ENCODE measurements around the gene NFATC3. TPM values are rescaled to one million over a fixed set of nuclear protein-coding genes. Genes with fewer than 3 reads are reported as not detected.

NFATC3 gene
- total RNA-seq, 1 donor = 153 TPM

GRCh38 chr16:68200088-68200783 lies 115.1 kb downstream of the NFATC3 start:
- no peaks in the 10 kb centered on the region for H3K27me3 ChIP-seq (ENCODE audit: insufficient read depth, low read length)
- no peaks in the 10 kb centered on the region for H3K4me1 ChIP-seq (ENCODE audit: insufficient read depth, low read length)
- H3K4me3 ChIP-seq (ENCODE audit: low read length) = no peak overlapping the region
- no peaks in the 10 kb centered on the region for H3K9me3 ChIP-seq (ENCODE audit: low read depth, low read length)

GRCh38 chr16:68202091-68202519 lies 116.9 kb downstream of the NFATC3 start:
- no peaks in the 10 kb centered on the region for H3K27me3 ChIP-seq (ENCODE audit: insufficient read depth, low read length)
- no peaks in the 10 kb centered on the region for H3K4me1 ChIP-seq (ENCODE audit: insufficient read depth, low read length)
- no peak overlapping the region for H3K4me3 ChIP-seq (ENCODE audit: low read length)
- no peaks in the 10 kb centered on the region for H3K9me3 ChIP-seq (ENCODE audit: low read depth, low read length)

- Histone ChIP-seq H3K9me3 (ENCODE audit: low read depth, low read length) (no peaks in the 10 kb centered on the region), H3K27me3 (ENCODE audit: insufficient read depth, low read length) (no peaks in the 10 kb centered on the region), H3K4me3 (ENCODE audit: low read length) (no peak overlapping the region), H3K4me1 (ENCODE audit: insufficient read depth, low read length) (peaks cover 4% of the 10 kb centered on the region)
Observed at GRCh38 chr16:68206245-68206644, 121.1 kb downstream of the NFATC3 start.

GRCh38 chr16:68214726-68215125 lies 129.6 kb downstream of the NFATC3 start:
- Histone ChIP-seq H3K4me1 (ENCODE audit: insufficient read depth, low read length) (no peaks in the 10 kb centered on the region), H3K9me3 (ENCODE audit: low read depth, low read length) (no peaks in the 10 kb centered on the region), H3K27me3 (ENCODE audit: insufficient read depth, low read length) (no peaks in the 10 kb centered on the region), H3K4me3 (ENCODE audit: low read length) (no peak overlapping the region)

GRCh38 chr16:68215302-68215701 lies 130.1 kb downstream of the NFATC3 start:
- Histone ChIP-seq H3K4me1 (ENCODE audit: insufficient read depth, low read length) (no peaks in the 10 kb centered on the region), H3K4me3 (ENCODE audit: low read length) (no peak overlapping the region), H3K9me3 (ENCODE audit: low read depth, low read length) (no peaks in the 10 kb centered on the region), H3K27me3 (ENCODE audit: insufficient read depth, low read length) (no peaks in the 10 kb centered on the region)

GRCh38 chr16:68216240-68216639 lies 131.1 kb downstream of the NFATC3 start:
- no peaks in the 10 kb centered on the region for H3K27me3 ChIP-seq (ENCODE audit: insufficient read depth, low read length)
- H3K9me3 ChIP-seq (ENCODE audit: low read depth, low read length) = no peaks in the 10 kb centered on the region
- H3K4me1 ChIP-seq (ENCODE audit: insufficient read depth, low read length) = no peaks in the 10 kb centered on the region
- no peak overlapping the region for H3K4me3 ChIP-seq (ENCODE audit: low read length)

- Histone ChIP-seq H3K4me3 (ENCODE audit: low read length) (no peak overlapping the region), H3K27me3 (ENCODE audit: insufficient read depth, low read length) (no peaks in the 10 kb centered on the region), H3K4me1 (ENCODE audit: insufficient read depth, low read length) (no peaks in the 10 kb centered on the region), H3K9me3 (ENCODE audit: low read depth, low read length) (no peaks in the 10 kb centered on the region)
Observed at GRCh38 chr16:68217506-68217905, 132.3 kb downstream of the NFATC3 start.

- H3K4me1 ChIP-seq (ENCODE audit: insufficient read depth, low read length) = no peaks in the 10 kb centered on the region
- no peak overlapping the region for H3K4me3 ChIP-seq (ENCODE audit: low read length)
- H3K9me3 ChIP-seq (ENCODE audit: low read depth, low read length) = no peaks in the 10 kb centered on the region
- no peaks in the 10 kb centered on the region for H3K27me3 ChIP-seq (ENCODE audit: insufficient read depth, low read length)
Observed at GRCh38 chr16:68219725-68220351, 134.7 kb downstream of the NFATC3 start.

GRCh38 chr16:68223072-68223471 lies 137.9 kb downstream of the NFATC3 start:
- Histone ChIP-seq H3K4me1 (ENCODE audit: insufficient read depth, low read length) (peaks cover 19% of the 10 kb centered on the region), H3K4me3 (ENCODE audit: low read length) (no peak overlapping the region), H3K9me3 (ENCODE audit: low read depth, low read length) (no peaks in the 10 kb centered on the region), H3K27me3 (ENCODE audit: insufficient read depth, low read length) (no peaks in the 10 kb centered on the region)

- Histone ChIP-seq H3K4me3 (ENCODE audit: low read length) (no peak overlapping the region), H3K4me1 (ENCODE audit: insufficient read depth, low read length) (peaks cover 22% of the 10 kb centered on the region), H3K27me3 (ENCODE audit: insufficient read depth, low read length) (no peaks in the 10 kb centered on the region), H3K9me3 (ENCODE audit: low read depth, low read length) (no peaks in the 10 kb centered on the region)
Observed at GRCh38 chr16:68226116-68226515, 140.9 kb downstream of the NFATC3 start.

- H3K4me1 ChIP-seq (ENCODE audit: insufficient read depth, low read length) = peaks cover 22% of the 10 kb centered on the region
- no peak overlapping the region for H3K4me3 ChIP-seq (ENCODE audit: low read length)
- no peaks in the 10 kb centered on the region for H3K27me3 ChIP-seq (ENCODE audit: insufficient read depth, low read length)
- H3K9me3 ChIP-seq (ENCODE audit: low read depth, low read length) = no peaks in the 10 kb centered on the region
Observed at GRCh38 chr16:68227183-68227793, 142.1 kb downstream of the NFATC3 start.

GRCh38 chr16:68227850-68228553 lies 142.8 kb downstream of the NFATC3 start:
- Histone ChIP-seq H3K4me3 (ENCODE audit: low read length) (no peak overlapping the region), H3K4me1 (ENCODE audit: insufficient read depth, low read length) (peaks cover 22% of the 10 kb centered on the region), H3K9me3 (ENCODE audit: low read depth, low read length) (no peaks in the 10 kb centered on the region), H3K27me3 (ENCODE audit: insufficient read depth, low read length) (no peaks in the 10 kb centered on the region)

- no peaks in the 10 kb centered on the region for H3K27me3 ChIP-seq (ENCODE audit: insufficient read depth, low read length)
- H3K9me3 ChIP-seq (ENCODE audit: low read depth, low read length) = no peaks in the 10 kb centered on the region
- H3K4me3 ChIP-seq (ENCODE audit: low read length) = no peak overlapping the region
- peaks cover 22% of the 10 kb centered on the region for H3K4me1 ChIP-seq (ENCODE audit: insufficient read depth, low read length)
Observed at GRCh38 chr16:68228652-68229051, 143.5 kb downstream of the NFATC3 start.

- Histone ChIP-seq H3K4me1 (ENCODE audit: insufficient read depth, low read length) (peaks cover 22% of the 10 kb centered on the region), H3K9me3 (ENCODE audit: low read depth, low read length) (no peaks in the 10 kb centered on the region), H3K27me3 (ENCODE audit: insufficient read depth, low read length) (no peaks in the 10 kb centered on the region), H3K4me3 (ENCODE audit: low read length) (no peak overlapping the region)
Observed at GRCh38 chr16:68229431-68230175, 144.4 kb downstream of the NFATC3 start.

GRCh38 chr16:68230176-68230571 lies 145.0 kb downstream of the NFATC3 start:
- H3K9me3 ChIP-seq (ENCODE audit: low read depth, low read length) = no peaks in the 10 kb centered on the region
- no peak overlapping the region for H3K4me3 ChIP-seq (ENCODE audit: low read length)
- peaks cover 22% of the 10 kb centered on the region for H3K4me1 ChIP-seq (ENCODE audit: insufficient read depth, low read length)
- no peaks in the 10 kb centered on the region for H3K27me3 ChIP-seq (ENCODE audit: insufficient read depth, low read length)
